Aorta (tissue), 5 donors: ENCODE results near the gene KRT1. TPM values are rescaled to one million over a fixed set of nuclear protein-coding genes. Genes with fewer than 3 reads are reported as not detected.
"Not testable (repeated sequence)": the region's sequence is repeated elsewhere in the genome, so short reads cannot be mapped to it uniquely, and the experiment has no call there.

Source experiments
- ATAC-seq: fragments of 200-7000 bp; cut with Tn5 transposase; one replicate; pipeline ENCODE4 v1.9.1; 2022; ENCODE audit warnings: moderate library complexity; ENCODE audit not compliant: low FRiP score
- DNase-seq, 2 donors: peaks; one replicate each; pipeline ENCODE4 v3.0.0-alpha.2; 2020
- H3K27ac ChIP-seq, 2 donors: one replicate each; pipeline ENCODE4 v1.5.1; 2013; ENCODE audit warnings: low read length in 2 of 2, mild to moderate bottlenecking in 2 of 2, moderate library complexity in 2 of 2, control low read depth in 1 of 2, inconsistent platforms in 1 of 2, low read depth in 1 of 2
- H3K27me3 ChIP-seq, 2 donors: one replicate each; pipeline ENCODE4 v1.6.1; 2013; ENCODE audit warnings: control low read depth in 1 of 2, low read length in 1 of 2, mild to moderate bottlenecking in 1 of 2, moderate library complexity in 1 of 2; ENCODE audit not compliant: insufficient read depth in 2 of 2, control insufficient read depth in 1 of 2
- H3K36me3 ChIP-seq, 2 donors: one replicate each; pipeline ENCODE4 v1.6.1; 2013; ENCODE audit warnings: control low read depth in 1 of 2, low read length in 1 of 2, mild to moderate bottlenecking in 1 of 2; ENCODE audit not compliant: insufficient read depth in 2 of 2, control insufficient read depth in 1 of 2
- H3K4me1 ChIP-seq, 2 donors: one replicate each; pipeline ENCODE4 v1.6.1; 2013; ENCODE audit warnings: low read length in 2 of 2, control low read depth in 1 of 2, mild to moderate bottlenecking in 1 of 2, moderate library complexity in 1 of 2; ENCODE audit not compliant: insufficient read depth in 2 of 2, control insufficient read depth in 1 of 2
- H3K4me3 ChIP-seq, 2 donors: one replicate each; pipeline ENCODE4 v1.5.1; 2013; ENCODE audit warnings: low read length in 2 of 2, control low read depth in 1 of 2, mild to moderate bottlenecking in 1 of 2
- H3K9me3 ChIP-seq: one replicate; pipeline ENCODE4 v1.6.1; 2013; ENCODE audit warnings: mild to moderate bottlenecking, low read length; ENCODE audit not compliant: control insufficient read depth
- WGBS, 2 donors: extraction: QIAGEN DNeasy Blood & Tissue Kit; methylation state at CpG; one replicate each; pipeline ENCODE4 v1.1.7; 2013; 5-methylcytosine and 5-hydroxymethylcytosine counted together
- intact Hi-C, 2 donors: fragments of 100-400 bp; cut with DNase I; formaldehyde crosslinking; loops; one replicate each; pipeline versions ENCODE4 v1.14.2 to v1.15.0; 2022
- polyA plus RNA-seq, 2 donors: library from polyadenylated mRNA; stranded (reverse); fragments of 200-250 nt; gene quantifications; one replicate each; pipeline ENCODE4 v1.2.3, GENCODE V29; 2013
- total RNA-seq, 2 donors: library from RNA; stranded (reverse); fragmentation: NEBNext Ultra II Directional; extraction: Animal tissue kit (Norgen Biotek cat#: 25700); gene quantifications; one replicate each; pipeline ENCODE4 v1.2.1, GENCODE V29; 2021
- donor health status: healthy with polysubstance abuse.
- donor health status: Bipolar disorder and iron deficiency.
- donor health status: DM: no; HTN: no; CAD: no.
- donor health status: DM: no; HTN: no; CAD: no.
- donor health status: DM: yes; HTN: yes; CAD: no.

The KRT1 gene
- total and polyA plus RNA-seq, 4 donors, result 0.51 TPM; not detected in 3

- no peak overlapping the region for H3K27ac ChIP-seq
- H3K9me3 ChIP-seq, result no peaks in the 10 kb centered on the region
- ATAC-seq (no peak), DNase-seq (no peak)
- intact Hi-C loops, result no loop called here
- peaks cover 0 to 3% of the 10 kb centered on the region in 2 donors for H3K27me3 ChIP-seq
- 67 to 68% methylated on average over 2 of the region's 2 CpGs for WGBS, 2 donors
- H3K4me3 ChIP-seq, result no peak overlapping the region
- H3K36me3 ChIP-seq, result no peaks in the 10 kb centered on the region
- no peaks in the 10 kb centered on the region for H3K4me1 ChIP-seq
These were observed 7.8 kb downstream of the KRT1 start for GRCh38 chr12:52672321-52672933.

DNA sequence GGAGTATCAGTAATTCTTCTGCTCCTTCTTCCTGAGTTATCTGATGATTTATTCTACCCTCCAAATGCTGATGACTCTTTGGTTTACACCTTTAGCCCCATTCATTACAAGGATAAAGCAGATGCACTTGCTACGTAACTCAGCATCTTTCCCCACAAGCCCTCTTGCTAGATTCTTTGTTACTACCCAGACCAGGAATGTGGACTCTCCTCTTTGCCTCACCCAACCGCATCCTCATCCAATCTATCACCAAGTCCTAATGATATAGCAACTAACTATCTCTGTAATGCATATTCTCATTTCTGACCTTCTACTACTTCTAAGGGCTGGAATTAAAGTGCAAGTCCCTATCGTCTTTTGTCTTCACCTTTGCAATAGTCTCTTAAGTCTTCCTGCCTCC, 9.2 kb downstream of the KRT1 start:
- H3K36me3 ChIP-seq, result no peaks in the 10 kb centered on the region
- DNase-seq (no peak), ATAC-seq (no peak)
- 88 to 93% methylated on average over 3 of the region's 3 CpGs for WGBS, 2 donors
- H3K27me3 ChIP-seq, result peaks cover 0 to 3% of the 10 kb centered on the region in 2 donors
- intact Hi-C loops, result no loop called here
- H3K27ac ChIP-seq, result no peak overlapping the region
- H3K9me3 ChIP-seq, result no peaks in the 10 kb centered on the region
- H3K4me1 ChIP-seq, result no peaks in the 10 kb centered on the region
- H3K4me3 ChIP-seq, result no peak overlapping the region

- Histone ChIP-seq H3K27me3 (peaks cover 0 to 3% of the 10 kb centered on the region in 2 donors), H3K9me3 (no peaks in the 10 kb centered on the region), H3K4me1 (no peaks in the 10 kb centered on the region), H3K27ac (no peak overlapping the region), H3K36me3 (no peaks in the 10 kb centered on the region), H3K4me3 (no peak overlapping the region)
- intact Hi-C loops, result no loop called here
- no peak for ATAC-seq
- WGBS, 2 donors, result 80 to 87% methylated on average over 4 of the region's 4 CpGs
- no peak for DNase-seq
These were observed 9.7 kb downstream of the KRT1 start for GRCh38 chr12:52670506-52670905.

DNA sequence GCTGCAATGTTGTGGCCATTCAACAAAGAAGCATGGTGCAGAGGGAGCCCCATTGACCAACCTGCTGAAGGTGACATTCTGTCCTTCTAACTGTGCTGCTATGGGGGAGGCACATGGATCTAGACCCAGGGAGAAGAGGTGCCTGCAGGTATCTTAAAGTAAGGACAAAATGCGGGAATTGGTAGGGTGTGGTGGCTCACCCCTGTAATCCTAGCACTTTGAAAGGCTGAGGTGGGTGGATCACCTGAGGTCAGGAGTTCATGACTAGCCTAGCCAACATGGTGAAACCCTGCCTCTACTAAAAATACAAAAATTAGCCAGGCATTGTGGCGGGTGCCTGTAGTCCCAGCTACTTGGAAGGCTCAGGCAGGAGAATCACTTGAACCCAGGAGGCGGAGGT, 10.3 kb downstream of the KRT1 start:
- H3K4me1 ChIP-seq, H3K4me3 ChIP-seq, H3K36me3 ChIP-seq, H3K9me3 ChIP-seq, H3K27me3 ChIP-seq, H3K27ac ChIP-seq, DNase-seq, ATAC-seq, intact Hi-C loops: not testable (repeated sequence)
- WGBS, 2 donors, result 82 to 90% methylated on average over 3 of the region's 3 CpGs

GRCh38 chr12:52669426-52669825, 10.8 kb downstream of the KRT1 start:
- DNase-seq, result no peak
- Histone ChIP-seq H3K4me1 (no peaks in the 10 kb centered on the region), H3K27ac (no peak overlapping the region), H3K4me3 (no peak overlapping the region), H3K9me3 (no peaks in the 10 kb centered on the region), H3K27me3 (peaks cover 2 to 3% of the 10 kb centered on the region in 2 donors), H3K36me3 (no peaks in the 10 kb centered on the region)
- intact Hi-C loops, result no loop called here
- ATAC-seq, result no peak

GRCh38 chr12:52667931-52668330, 12.3 kb downstream of the KRT1 start:
- DNase-seq, result no peak
- no peaks in the 10 kb centered on the region for H3K36me3 ChIP-seq
- no peaks in the 10 kb centered on the region for H3K9me3 ChIP-seq
- peaks cover 3% of the 10 kb centered on the region in 2 donors for H3K27me3 ChIP-seq
- no peak overlapping the region for H3K4me3 ChIP-seq
- no peak for ATAC-seq
- H3K27ac ChIP-seq, result no peak overlapping the region
- intact Hi-C loops, result no loop called here
- WGBS, 2 donors, result 79 to 82% methylated on average over 7 of the region's 7 CpGs
- no peaks in the 10 kb centered on the region for H3K4me1 ChIP-seq

DNA sequence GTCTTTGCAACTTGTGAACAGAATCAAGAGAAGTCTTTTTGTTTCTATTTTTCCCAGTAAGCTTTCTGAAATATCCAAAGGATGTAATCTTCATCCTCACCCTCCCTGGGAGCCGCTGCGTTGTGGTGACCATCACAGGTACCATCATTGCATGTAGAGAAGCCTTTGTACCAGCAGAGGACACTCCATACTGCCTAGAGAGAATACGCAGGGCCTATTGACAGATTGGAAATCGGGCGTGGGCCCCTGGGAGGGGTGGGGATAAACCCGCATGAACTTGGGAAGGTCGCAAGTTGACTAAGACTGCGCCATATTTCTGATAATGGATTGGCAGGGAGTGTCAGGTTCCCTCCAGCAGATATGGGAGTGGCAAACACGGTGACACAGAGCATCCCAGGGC, 12.7 kb downstream of the KRT1 start:
- 64 to 73% methylated on average over 9 of the region's 9 CpGs for WGBS, 2 donors
- Histone ChIP-seq H3K36me3 (no peaks in the 10 kb centered on the region), H3K9me3 (no peaks in the 10 kb centered on the region), H3K4me3 (no peak overlapping the region), H3K27me3 (peaks cover 3% of the 10 kb centered on the region in 2 donors), H3K27ac (no peak overlapping the region), H3K4me1 (no peaks in the 10 kb centered on the region)
- ATAC-seq (no peak), DNase-seq (no peak)
- intact Hi-C loops, result no loop called here

DNA sequence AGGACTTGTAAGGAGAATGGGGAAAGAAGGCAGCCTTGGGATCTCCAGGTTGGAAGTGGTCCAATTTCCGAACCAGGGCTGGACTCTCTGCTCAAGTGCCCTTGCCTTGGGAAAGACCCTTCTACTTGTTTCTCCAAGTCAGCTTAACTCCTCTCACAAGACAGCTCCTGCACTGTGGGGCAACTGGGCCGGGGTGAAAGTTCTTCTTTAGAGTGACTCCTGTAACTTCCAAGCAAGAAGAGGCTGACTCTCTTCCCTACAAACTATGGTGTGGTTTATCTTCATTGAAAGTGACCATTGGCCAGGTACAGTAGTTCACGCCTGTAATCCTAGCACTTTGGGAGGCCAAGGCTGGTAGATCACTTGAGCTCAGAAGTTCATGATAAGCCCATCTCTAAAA, 13.7 kb downstream of the KRT1 start:
- no peak for ATAC-seq
- H3K9me3 ChIP-seq, result no peaks in the 10 kb centered on the region
- intact Hi-C loops, result no loop called here
- peaks cover 3% of the 10 kb centered on the region in 2 donors for H3K27me3 ChIP-seq
- H3K27ac ChIP-seq, result no peak overlapping the region
- no peaks in the 10 kb centered on the region for H3K36me3 ChIP-seq
- WGBS, 2 donors, result 72 to 76% methylated on average over 3 of the region's 3 CpGs
- H3K4me1 ChIP-seq, result no peaks in the 10 kb centered on the region
- no peak for DNase-seq
- H3K4me3 ChIP-seq, result no peak overlapping the region

DNA sequence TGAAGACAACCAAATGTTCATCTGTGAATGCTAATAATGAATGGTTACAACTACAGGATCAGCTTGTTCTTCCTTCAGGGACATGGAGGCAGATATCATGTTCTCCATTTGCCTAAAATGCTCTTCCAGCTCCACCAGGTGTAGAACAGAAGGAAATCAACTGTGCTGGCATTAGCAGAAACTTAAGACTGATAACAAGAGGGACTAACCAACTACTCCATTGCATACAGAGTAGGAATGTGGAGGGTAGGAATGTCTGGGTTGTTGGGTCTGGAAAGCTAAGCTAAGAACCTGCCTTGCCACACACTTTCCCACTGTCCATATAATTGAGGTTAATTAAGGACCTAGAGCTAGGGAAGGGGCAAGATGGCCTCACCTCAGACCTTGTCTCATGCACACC, 16.8 kb downstream of the KRT1 start:
- Histone ChIP-seq H3K9me3 (no peaks in the 10 kb centered on the region), H3K4me1 (no peaks in the 10 kb centered on the region), H3K27ac (no peak overlapping the region), H3K27me3 (peaks cover 0 to 3% of the 10 kb centered on the region in 2 donors), H3K4me3 (no peak overlapping the region), H3K36me3 (no peaks in the 10 kb centered on the region)
- DNase-seq (no peak), ATAC-seq (no peak)
- intact Hi-C loops, result no loop called here
